H1 (cell line): ENCODE data around the gene HMCN2. TPM values are rescaled to one million over a fixed set of nuclear protein-coding genes. Genes with fewer than 3 reads are reported as not detected.

ENCODE experiments used
- CBX5 ChIP-seq: fragments of 300-800, 300-1000 bp; sonication (generic); IDR thresholded peaks from 2 replicates; pipeline ENCODE4 v1.7.1; 2016; ENCODE audit warnings: antibody characterized with exemption, low read length, low read depth
- GTF2F1 ChIP-seq: IDR thresholded peaks from 2 replicates; pipeline ENCODE4 v1.6.1; 2012; ENCODE audit warnings: low read depth, low read length, improper control_type of control experiment, borderline replicate concordance
- MAFK ChIP-seq: IDR thresholded peaks from 2 replicates; pipeline ENCODE4 v1.6.1; 2012; ENCODE audit warnings: low read depth, mild to moderate bottlenecking, improper control_type of control experiment, low read length
- PHF8 ChIP-seq: fragments of 200-600 bp; sonication (generic); conservative IDR thresholded peaks from 2 replicates; pipeline ENCODE4 v1.7.1; 2012; ENCODE audit warnings: low read depth, mild to moderate bottlenecking, inconsistent platforms, low read length, moderate library complexity
- polyA plus RNA-seq, 7 experiments: library from polyadenylated mRNA; depleted of rRNA in 3 of 7; stranded (reverse) in 5 of 7; unstranded in 2 of 7; fragments of >200 nt in 5 of 7; fragments of 200-250 nt in 2 of 7; gene quantifications; 1 replicate in 5 of 7; 2 replicates in 1 of 7; 4 replicates in 1 of 7; pipeline versions ENCODE4 v1.2.1 to v1.2.3, GENCODE V29; 2011 to 2013; ENCODE audit warnings: missing spikeins in 2 of 7, mixed read lengths in 2 of 7
- total RNA-seq: library from RNA; stranded (reverse); fragmentation: NEBNext Ultra II Directional; extraction: Animal tissue kit (Norgen Biotek cat#: 25700); gene quantifications from 2 replicates; pipeline ENCODE4 v1.2.1, GENCODE V29; 2021

Gene HMCN2
- total and polyA plus RNA-seq, 2 of the 8 experiments (the other 6 are each of a cell fraction or from before 2014, with no cell fraction given): 5.0 to 9.1 TPM

DNA sequence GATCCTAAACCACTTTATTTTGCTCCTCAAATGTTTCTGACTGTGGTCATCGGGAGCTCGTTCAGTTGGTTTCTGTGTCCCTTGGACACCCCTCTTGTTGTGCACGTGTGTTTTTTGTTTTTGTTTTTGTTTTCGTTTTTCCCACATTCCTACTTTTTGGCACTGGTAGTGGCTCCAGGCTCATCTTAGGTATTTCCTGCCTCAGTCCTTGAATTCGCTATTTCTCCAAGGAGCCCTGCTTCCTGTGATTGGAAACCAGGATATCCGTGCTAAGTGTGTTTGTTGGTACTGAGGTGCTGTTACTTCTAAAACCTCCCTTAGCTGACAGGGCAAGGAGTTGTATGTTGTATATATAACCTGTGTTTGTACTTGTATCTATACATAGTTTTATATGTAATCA is 5.9 kb downstream of the HMCN2 start (continued):
- TF ChIP-seq PHF8 (no peak), CBX5 (no peak), MAFK (no peak), GTF2F1 (no peak)
